SK-N-SH (cell line): ENCODE data around the gene C3orf22.

Source experiments
- EZH2phosphoT487 ChIP-seq: fragments of 200-600 bp; sonication (generic); IDR thresholded peaks from 2 replicates; pipeline ENCODE4 v1.6.1; 2017; ENCODE audit warnings: low read depth, mixed run types, mild to moderate bottlenecking, antibody characterized with exemption, moderate library complexity, borderline replicate concordance
- FOXM1 ChIP-seq: IDR thresholded peaks from 2 replicates; pipeline ENCODE4 v1.4.0; 2012; ENCODE audit warnings: low read depth, mild to moderate bottlenecking
- GABPA ChIP-seq: IDR thresholded peaks from 2 replicates; pipeline ENCODE4 v1.4.0; 2012; ENCODE audit warnings: low read depth, mild to moderate bottlenecking
- MXI1 ChIP-seq: IDR thresholded peaks from 2 replicates; pipeline ENCODE4 v1.6.1; 2012; ENCODE audit warnings: mild to moderate bottlenecking, low read depth, low read length, improper control_type of control experiment
- RAD21 ChIP-seq: IDR thresholded peaks from 2 replicates; pipeline ENCODE4 v1.6.1; 2012; ENCODE audit warnings: mild to moderate bottlenecking, low read length
- RCOR1 ChIP-seq: fragments of 150-350 bp; IDR thresholded peaks from 2 replicates; pipeline ENCODE4 v1.6.1; 2017; ENCODE audit warnings: antibody characterized with exemption, low read length
- SMC3 ChIP-seq: IDR thresholded peaks from 2 replicates; pipeline ENCODE4 v1.6.1; 2012; ENCODE audit warnings: low read depth, low read length, improper control_type of control experiment
- TF ChIP-seq, protein P1 (sequence below): fragments of 200-600 bp; sonication (generic); IDR thresholded peaks from 2 replicates; pipeline ENCODE4 v1.6.1; 2017; ENCODE audit warnings: antibody characterized with exemption, mild to moderate bottlenecking, moderate library complexity
- TF ChIP-seq, protein P2 (sequence below): IDR thresholded peaks from 2 replicates; pipeline ENCODE4; 2012
- TF ChIP-seq, protein P3 (sequence below): IDR thresholded peaks from 2 replicates; pipeline ENCODE4 v1.4.0; 2012; ENCODE audit warnings: low read depth, borderline replicate concordance

DNA sequence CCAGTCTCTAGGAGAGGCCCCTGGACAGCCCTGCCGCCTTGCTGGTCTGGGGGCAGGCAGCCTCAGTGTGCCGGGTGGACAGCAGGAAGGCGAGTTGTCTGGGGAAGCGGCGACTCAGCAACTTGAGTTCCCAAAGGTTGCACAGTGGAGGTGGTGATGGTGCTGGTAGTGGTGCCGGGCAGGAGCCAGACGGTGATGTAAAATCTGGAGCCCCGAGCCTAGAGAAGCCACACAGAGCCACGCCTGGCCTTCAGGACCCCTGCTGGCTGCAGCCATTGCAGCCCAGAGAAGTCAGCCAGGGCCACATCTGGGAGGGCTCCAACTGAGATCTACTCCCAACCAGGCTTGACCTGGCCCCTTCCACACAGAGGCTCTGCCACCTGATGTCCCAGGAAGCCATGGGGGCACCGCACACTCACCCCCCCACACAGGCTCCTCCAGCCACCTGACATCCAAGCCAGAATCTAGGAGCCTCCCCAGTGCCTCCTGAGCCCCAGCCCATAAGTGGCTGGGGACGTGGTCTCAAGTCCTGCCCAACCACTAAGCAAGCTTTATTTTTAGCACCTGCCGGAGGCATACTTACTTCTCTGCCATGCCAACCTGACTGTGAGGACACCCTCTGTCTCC is 8.8 kb downstream of the C3orf22 start:
- TF ChIP-seq, protein P1, sequence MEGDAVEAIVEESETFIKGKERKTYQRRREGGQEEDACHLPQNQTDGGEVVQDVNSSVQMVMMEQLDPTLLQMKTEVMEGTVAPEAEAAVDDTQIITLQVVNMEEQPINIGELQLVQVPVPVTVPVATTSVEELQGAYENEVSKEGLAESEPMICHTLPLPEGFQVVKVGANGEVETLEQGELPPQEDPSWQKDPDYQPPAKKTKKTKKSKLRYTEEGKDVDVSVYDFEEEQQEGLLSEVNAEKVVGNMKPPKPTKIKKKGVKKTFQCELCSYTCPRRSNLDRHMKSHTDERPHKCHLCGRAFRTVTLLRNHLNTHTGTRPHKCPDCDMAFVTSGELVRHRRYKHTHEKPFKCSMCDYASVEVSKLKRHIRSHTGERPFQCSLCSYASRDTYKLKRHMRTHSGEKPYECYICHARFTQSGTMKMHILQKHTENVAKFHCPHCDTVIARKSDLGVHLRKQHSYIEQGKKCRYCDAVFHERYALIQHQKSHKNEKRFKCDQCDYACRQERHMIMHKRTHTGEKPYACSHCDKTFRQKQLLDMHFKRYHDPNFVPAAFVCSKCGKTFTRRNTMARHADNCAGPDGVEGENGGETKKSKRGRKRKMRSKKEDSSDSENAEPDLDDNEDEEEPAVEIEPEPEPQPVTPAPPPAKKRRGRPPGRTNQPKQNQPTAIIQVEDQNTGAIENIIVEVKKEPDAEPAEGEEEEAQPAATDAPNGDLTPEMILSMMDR = no peak
- TF ChIP-seq, protein P2, sequence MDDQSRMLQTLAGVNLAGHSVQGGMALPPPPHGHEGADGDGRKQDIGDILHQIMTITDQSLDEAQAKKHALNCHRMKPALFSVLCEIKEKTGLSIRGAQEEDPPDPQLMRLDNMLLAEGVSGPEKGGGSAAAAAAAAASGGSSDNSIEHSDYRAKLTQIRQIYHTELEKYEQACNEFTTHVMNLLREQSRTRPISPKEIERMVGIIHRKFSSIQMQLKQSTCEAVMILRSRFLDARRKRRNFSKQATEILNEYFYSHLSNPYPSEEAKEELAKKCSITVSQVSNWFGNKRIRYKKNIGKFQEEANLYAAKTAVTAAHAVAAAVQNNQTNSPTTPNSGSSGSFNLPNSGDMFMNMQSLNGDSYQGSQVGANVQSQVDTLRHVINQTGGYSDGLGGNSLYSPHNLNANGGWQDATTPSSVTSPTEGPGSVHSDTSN = no peak
- TF ChIP-seq EZH2phosphoT487 (no peak), MXI1 (no peak), RCOR1 (no peak), RAD21 (no peak), SMC3 (no peak), FOXM1 (no peak), GABPA (no peak)
- TF ChIP-seq, protein P3, sequence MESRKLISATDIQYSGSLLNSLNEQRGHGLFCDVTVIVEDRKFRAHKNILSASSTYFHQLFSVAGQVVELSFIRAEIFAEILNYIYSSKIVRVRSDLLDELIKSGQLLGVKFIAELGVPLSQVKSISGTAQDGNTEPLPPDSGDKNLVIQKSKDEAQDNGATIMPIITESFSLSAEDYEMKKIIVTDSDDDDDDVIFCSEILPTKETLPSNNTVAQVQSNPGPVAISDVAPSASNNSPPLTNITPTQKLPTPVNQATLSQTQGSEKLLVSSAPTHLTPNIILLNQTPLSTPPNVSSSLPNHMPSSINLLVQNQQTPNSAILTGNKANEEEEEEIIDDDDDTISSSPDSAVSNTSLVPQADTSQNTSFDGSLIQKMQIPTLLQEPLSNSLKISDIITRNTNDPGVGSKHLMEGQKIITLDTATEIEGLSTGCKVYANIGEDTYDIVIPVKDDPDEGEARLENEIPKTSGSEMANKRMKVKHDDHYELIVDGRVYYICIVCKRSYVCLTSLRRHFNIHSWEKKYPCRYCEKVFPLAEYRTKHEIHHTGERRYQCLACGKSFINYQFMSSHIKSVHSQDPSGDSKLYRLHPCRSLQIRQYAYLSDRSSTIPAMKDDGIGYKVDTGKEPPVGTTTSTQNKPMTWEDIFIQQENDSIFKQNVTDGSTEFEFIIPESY = no peak
